ENCODE measurements around the gene GPC6. TPM values are rescaled to one million over a fixed set of nuclear protein-coding genes. Genes with fewer than 3 reads are reported as not detected.

The GPC6 gene
- total RNA-seq, 1 donor from 2014 or later = 13.8 TPM

- intact Hi-C loops (cut with DNase I) = no loop called here
- H3K4me3 ChIP-seq = no peak overlapping the region
These were observed 802.0 kb downstream of the GPC6 start for GRCh38 chr13:94028650-94029049.

GRCh38 chr13:94030415-94031119 is 804.0 kb downstream of the GPC6 start:
- intact Hi-C loops (cut with DNase I) = no loop called here
- Histone ChIP-seq H3K4me1 (no peaks in the 10 kb centered on the region), H3K9me3 (no peaks in the 10 kb centered on the region), H3K36me3 (no peaks in the 10 kb centered on the region), H3K4me3 (no peak overlapping the region), H3K27ac (no peak overlapping the region), H3K27me3 (no peaks in the 10 kb centered on the region)
- no peak for TF ChIP-seq CTCF (IDR thresholded peaks at IDR 0.05)
- TF ChIP-seq POLR2A (IDR thresholded peaks at IDR 0.05) = no peak
- TF ChIP-seq POLR2AphosphoS5 (IDR thresholded peaks at IDR 0.05; ENCODE audit: insufficient read depth in 1 of 2, low read depth in 1 of 2) = no peak
- no peak for DNase-seq (ENCODE audit: extremely low spot score in 2 of 2)

More at GRCh38 chr13:94028650-94029049, 802.0 kb downstream of the GPC6 start:
- Histone ChIP-seq H3K27ac (no peak overlapping the region), H3K4me1 (no peaks in the 10 kb centered on the region), H3K36me3 (no peaks in the 10 kb centered on the region), H3K9me3 (no peaks in the 10 kb centered on the region), H3K27me3 (no peaks in the 10 kb centered on the region)
- TF ChIP-seq POLR2A (IDR thresholded peaks at IDR 0.05) (no peak), POLR2AphosphoS5 (IDR thresholded peaks at IDR 0.05; ENCODE audit: insufficient read depth in 1 of 2, low read depth in 1 of 2) (no peak), CTCF (IDR thresholded peaks at IDR 0.05) (no peak)
- DNase-seq (ENCODE audit: extremely low spot score in 2 of 2) = no peak

- TF ChIP-seq POLR2AphosphoS5 (IDR thresholded peaks at IDR 0.05; ENCODE audit: insufficient read depth in 1 of 2, low read depth in 1 of 2) (no peak), CTCF (IDR thresholded peaks at IDR 0.05) (no peak), POLR2A (IDR thresholded peaks at IDR 0.05) (no peak)
- Histone ChIP-seq H3K4me1 (no peaks in the 10 kb centered on the region), H3K27me3 (no peaks in the 10 kb centered on the region), H3K36me3 (no peaks in the 10 kb centered on the region), H3K9me3 (no peaks in the 10 kb centered on the region), H3K27ac (no peak overlapping the region), H3K4me3 (no peak overlapping the region)
- intact Hi-C loops (cut with DNase I) = no loop called here
- DNase-seq (ENCODE audit: extremely low spot score in 2 of 2) = no peak
These were observed 805.0 kb downstream of the GPC6 start for GRCh38 chr13:94031609-94032008.

GRCh38 chr13:94033098-94033497 is 806.5 kb downstream of the GPC6 start:
- intact Hi-C loops (cut with DNase I) = no loop called here
- H3K4me1 ChIP-seq = no peaks in the 10 kb centered on the region
- no peaks in the 10 kb centered on the region for H3K36me3 ChIP-seq
- H3K27me3 ChIP-seq = no peaks in the 10 kb centered on the region
- H3K27ac ChIP-seq = no peak overlapping the region
- no peak overlapping the region for H3K4me3 ChIP-seq
- DNase-seq (ENCODE audit: extremely low spot score in 2 of 2) = no peak
- TF ChIP-seq POLR2A (IDR thresholded peaks at IDR 0.05) (no peak), POLR2AphosphoS5 (IDR thresholded peaks at IDR 0.05; ENCODE audit: insufficient read depth in 1 of 2, low read depth in 1 of 2) (no peak), CTCF (IDR thresholded peaks at IDR 0.05) (no peak)
- H3K9me3 ChIP-seq = no peaks in the 10 kb centered on the region

GRCh38 chr13:94033830-94034642 is 807.4 kb downstream of the GPC6 start:
- H3K36me3 ChIP-seq = no peaks in the 10 kb centered on the region
- TF ChIP-seq CTCF (IDR thresholded peaks at IDR 0.05) = no peak
- H3K4me3 ChIP-seq = no peak overlapping the region
- no peaks in the 10 kb centered on the region for H3K9me3 ChIP-seq
- intact Hi-C loops (cut with DNase I) = no loop called here
- H3K4me1 ChIP-seq = no peaks in the 10 kb centered on the region
- H3K27ac ChIP-seq = no peak overlapping the region
- no peak for DNase-seq (ENCODE audit: extremely low spot score in 2 of 2)
- H3K27me3 ChIP-seq = no peaks in the 10 kb centered on the region

All from vagina (tissue), 2 donors.